Measurements from ENCODE around the gene PITPNM3. TPM values are rescaled to one million over a fixed set of nuclear protein-coding genes. Genes with fewer than 3 reads are reported as not detected.

The PITPNM3 gene
- total and polyA plus RNA-seq, 2 of the 8 experiments (the other 6 are each of a cell fraction or from before 2014, with no cell fraction given), result 1.7 to 3.1 TPM

DNA sequence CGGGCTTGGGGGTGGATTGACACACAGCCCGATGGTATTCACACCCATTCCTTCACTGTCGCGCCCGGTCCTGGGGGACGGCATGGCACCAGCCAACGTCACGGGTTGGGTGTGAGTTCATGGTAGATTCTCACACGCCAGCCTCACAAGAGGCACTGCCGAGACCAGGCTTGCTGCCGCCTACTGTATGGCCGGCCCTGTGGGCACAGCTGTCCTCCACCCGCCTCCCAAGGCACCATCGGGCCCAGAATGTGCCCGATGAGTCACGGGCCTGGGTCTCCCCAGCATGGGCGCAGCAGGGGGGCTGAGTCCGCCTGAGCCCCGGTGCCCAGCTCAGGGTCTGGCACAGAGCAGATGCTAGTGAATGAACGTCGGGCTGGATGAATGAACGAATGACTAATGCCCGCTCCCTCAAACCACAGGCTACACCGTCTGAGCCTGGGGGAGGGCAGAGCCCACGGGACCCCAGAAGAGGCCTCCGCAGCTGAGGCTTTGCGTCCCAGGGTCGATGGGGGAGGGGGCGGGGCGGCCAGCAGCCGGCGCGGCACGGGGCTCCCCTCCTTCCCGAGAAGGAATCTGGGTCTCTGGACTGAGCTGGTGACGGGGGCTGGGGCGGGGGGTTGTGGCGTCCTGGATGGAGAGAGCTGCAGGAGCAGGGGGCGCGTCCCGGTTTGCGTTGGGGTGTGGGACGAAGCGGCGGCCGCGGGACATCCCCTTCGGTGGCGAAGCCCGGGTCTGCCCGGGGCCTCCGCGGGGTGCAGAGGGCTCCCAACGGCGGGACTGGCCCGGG, 829 bp downstream of the PITPNM3 start (continued):
- TF ChIP-seq SRF (IDR thresholded peaks at IDR 0.05; ENCODE audit: low read depth, low read length), result no peak
- TF ChIP-seq CREB1 (IDR thresholded peaks at IDR 0.05), result no peak
- no peak for TF ChIP-seq POU5F1 (IDR thresholded peaks at IDR 0.05; ENCODE audit: low read depth, low read length)
- TF ChIP-seq CTBP2 (IDR thresholded peaks at IDR 0.05; ENCODE audit: borderline replicate concordance, insufficient read depth, insufficient read length, low read length), result no peak
- no peak for TF ChIP-seq SP2 (IDR thresholded peaks at IDR 0.05; ENCODE audit: low read length)
- peak; percentile 88 for TF ChIP-seq KDM4A (IDR thresholded peaks at IDR 0.05; ENCODE audit: low read depth, low read length, severe bottlenecking)
- TF ChIP-seq RNF2 (IDR thresholded peaks at IDR 0.05; ENCODE audit: borderline replicate concordance, low read depth, low read length, missing control alignments, poor library complexity, severe bottlenecking), result no peak
- no peak for TF ChIP-seq RFX5 (IDR thresholded peaks at IDR 0.05; ENCODE audit: borderline replicate concordance, low read depth, low read length)
- TF ChIP-seq CHD1 (IDR thresholded peaks at IDR 0.05; ENCODE audit: low read depth, low read length), result no peak
- TF ChIP-seq, protein P1, sequence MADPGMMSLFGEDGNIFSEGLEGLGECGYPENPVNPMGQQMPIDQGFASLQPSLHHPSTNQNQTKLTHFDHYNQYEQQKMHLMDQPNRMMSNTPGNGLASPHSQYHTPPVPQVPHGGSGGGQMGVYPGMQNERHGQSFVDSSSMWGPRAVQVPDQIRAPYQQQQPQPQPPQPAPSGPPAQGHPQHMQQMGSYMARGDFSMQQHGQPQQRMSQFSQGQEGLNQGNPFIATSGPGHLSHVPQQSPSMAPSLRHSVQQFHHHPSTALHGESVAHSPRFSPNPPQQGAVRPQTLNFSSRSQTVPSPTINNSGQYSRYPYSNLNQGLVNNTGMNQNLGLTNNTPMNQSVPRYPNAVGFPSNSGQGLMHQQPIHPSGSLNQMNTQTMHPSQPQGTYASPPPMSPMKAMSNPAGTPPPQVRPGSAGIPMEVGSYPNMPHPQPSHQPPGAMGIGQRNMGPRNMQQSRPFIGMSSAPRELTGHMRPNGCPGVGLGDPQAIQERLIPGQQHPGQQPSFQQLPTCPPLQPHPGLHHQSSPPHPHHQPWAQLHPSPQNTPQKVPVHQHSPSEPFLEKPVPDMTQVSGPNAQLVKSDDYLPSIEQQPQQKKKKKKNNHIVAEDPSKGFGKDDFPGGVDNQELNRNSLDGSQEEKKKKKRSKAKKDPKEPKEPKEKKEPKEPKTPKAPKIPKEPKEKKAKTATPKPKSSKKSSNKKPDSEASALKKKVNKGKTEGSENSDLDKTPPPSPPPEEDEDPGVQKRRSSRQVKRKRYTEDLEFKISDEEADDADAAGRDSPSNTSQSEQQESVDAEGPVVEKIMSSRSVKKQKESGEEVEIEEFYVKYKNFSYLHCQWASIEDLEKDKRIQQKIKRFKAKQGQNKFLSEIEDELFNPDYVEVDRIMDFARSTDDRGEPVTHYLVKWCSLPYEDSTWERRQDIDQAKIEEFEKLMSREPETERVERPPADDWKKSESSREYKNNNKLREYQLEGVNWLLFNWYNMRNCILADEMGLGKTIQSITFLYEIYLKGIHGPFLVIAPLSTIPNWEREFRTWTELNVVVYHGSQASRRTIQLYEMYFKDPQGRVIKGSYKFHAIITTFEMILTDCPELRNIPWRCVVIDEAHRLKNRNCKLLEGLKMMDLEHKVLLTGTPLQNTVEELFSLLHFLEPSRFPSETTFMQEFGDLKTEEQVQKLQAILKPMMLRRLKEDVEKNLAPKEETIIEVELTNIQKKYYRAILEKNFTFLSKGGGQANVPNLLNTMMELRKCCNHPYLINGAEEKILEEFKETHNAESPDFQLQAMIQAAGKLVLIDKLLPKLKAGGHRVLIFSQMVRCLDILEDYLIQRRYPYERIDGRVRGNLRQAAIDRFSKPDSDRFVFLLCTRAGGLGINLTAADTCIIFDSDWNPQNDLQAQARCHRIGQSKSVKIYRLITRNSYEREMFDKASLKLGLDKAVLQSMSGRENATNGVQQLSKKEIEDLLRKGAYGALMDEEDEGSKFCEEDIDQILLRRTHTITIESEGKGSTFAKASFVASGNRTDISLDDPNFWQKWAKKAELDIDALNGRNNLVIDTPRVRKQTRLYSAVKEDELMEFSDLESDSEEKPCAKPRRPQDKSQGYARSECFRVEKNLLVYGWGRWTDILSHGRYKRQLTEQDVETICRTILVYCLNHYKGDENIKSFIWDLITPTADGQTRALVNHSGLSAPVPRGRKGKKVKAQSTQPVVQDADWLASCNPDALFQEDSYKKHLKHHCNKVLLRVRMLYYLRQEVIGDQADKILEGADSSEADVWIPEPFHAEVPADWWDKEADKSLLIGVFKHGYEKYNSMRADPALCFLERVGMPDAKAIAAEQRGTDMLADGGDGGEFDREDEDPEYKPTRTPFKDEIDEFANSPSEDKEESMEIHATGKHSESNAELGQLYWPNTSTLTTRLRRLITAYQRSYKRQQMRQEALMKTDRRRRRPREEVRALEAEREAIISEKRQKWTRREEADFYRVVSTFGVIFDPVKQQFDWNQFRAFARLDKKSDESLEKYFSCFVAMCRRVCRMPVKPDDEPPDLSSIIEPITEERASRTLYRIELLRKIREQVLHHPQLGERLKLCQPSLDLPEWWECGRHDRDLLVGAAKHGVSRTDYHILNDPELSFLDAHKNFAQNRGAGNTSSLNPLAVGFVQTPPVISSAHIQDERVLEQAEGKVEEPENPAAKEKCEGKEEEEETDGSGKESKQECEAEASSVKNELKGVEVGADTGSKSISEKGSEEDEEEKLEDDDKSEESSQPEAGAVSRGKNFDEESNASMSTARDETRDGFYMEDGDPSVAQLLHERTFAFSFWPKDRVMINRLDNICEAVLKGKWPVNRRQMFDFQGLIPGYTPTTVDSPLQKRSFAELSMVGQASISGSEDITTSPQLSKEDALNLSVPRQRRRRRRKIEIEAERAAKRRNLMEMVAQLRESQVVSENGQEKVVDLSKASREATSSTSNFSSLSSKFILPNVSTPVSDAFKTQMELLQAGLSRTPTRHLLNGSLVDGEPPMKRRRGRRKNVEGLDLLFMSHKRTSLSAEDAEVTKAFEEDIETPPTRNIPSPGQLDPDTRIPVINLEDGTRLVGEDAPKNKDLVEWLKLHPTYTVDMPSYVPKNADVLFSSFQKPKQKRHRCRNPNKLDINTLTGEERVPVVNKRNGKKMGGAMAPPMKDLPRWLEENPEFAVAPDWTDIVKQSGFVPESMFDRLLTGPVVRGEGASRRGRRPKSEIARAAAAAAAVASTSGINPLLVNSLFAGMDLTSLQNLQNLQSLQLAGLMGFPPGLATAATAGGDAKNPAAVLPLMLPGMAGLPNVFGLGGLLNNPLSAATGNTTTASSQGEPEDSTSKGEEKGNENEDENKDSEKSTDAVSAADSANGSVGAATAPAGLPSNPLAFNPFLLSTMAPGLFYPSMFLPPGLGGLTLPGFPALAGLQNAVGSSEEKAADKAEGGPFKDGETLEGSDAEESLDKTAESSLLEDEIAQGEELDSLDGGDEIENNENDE (IDR thresholded peaks at IDR 0.05; ENCODE audit: insufficient replicate concordance, low read length), result no peak
